Hematopoietic multipotent progenitor cell (in vitro differentiated cells): ENCODE measurements around the gene SF3B3. TPM values are rescaled to one million over a fixed set of nuclear protein-coding genes. Genes with fewer than 3 reads are reported as not detected.

ENCODE experiments used
- DNase-seq, 3 donors: peaks; one replicate each; pipeline ENCODE4 v3.0.0-alpha.2; 2011 to 2015; ENCODE audit warnings: low read depth in 2 of 3, low spot score in 2 of 3
- total RNA-seq: library from RNA; depleted of rRNA; stranded (reverse); fragments of >200 nt; gene quantifications from one replicate; pipeline ENCODE4 v1.2.3, GENCODE V29; 2012

The SF3B3 gene
- total RNA-seq, 1 donor, result 184 TPM

- DNase-seq, result no peak
Measured at GRCh38 chr16:70561623-70562022, 38.0 kb downstream of the SF3B3 start.

- DNase-seq, result no peak
Measured at GRCh38 chr16:70563636-70564035, 40.0 kb downstream of the SF3B3 start.

GRCh38 chr16:70565053-70565452 is 41.4 kb downstream of the SF3B3 start:
- DNase-seq, result no peak

GRCh38 chr16:70568601-70569237 is 45.1 kb downstream of the SF3B3 start:
- no peak for DNase-seq

GRCh38 chr16:70569752-70570151 is 46.1 kb downstream of the SF3B3 start:
- DNase-seq, result no peak

- no peak for DNase-seq
Measured at GRCh38 chr16:70570967-70571570, 47.5 kb downstream of the SF3B3 start.

GRCh38 chr16:70571623-70572022 is 48.0 kb downstream of the SF3B3 start:
- no peak for DNase-seq

- no peak for DNase-seq
Measured at GRCh38 chr16:70572050-70572925, 48.7 kb downstream of the SF3B3 start.

GRCh38 chr16:70572926-70573270 is 49.3 kb downstream of the SF3B3 start:
- no peak for DNase-seq

- DNase-seq, result no peak
Measured at GRCh38 chr16:70573451-70574121, 50.0 kb downstream of the SF3B3 start.

GRCh38 chr16:70574595-70575271 is 51.1 kb downstream of the SF3B3 start:
- DNase-seq, result no peak

- no peak for DNase-seq
Measured at GRCh38 chr16:70575376-70575775, 51.8 kb downstream of the SF3B3 start.

- DNase-seq, result no peak
Measured at GRCh38 chr16:70576431-70577255, 53.0 kb downstream of the SF3B3 start.

GRCh38 chr16:70577256-70577698 is 53.7 kb downstream of the SF3B3 start:
- DNase-seq, result no peak

- DNase-seq, result no peak
Measured at GRCh38 chr16:70578035-70578434, 54.4 kb downstream of the SF3B3 start.

- DNase-seq, result no peak
Measured at GRCh38 chr16:70579248-70579647, 55.6 kb downstream of the SF3B3 start.

- no peak for DNase-seq
Measured at GRCh38 chr16:70579648-70580630, 56.3 kb downstream of the SF3B3 start.

- no peak for DNase-seq
Measured at GRCh38 chr16:70582280-70582978, 58.8 kb downstream of the SF3B3 start.
